ENCODE measurements around the gene CFAP97D2. TPM values are rescaled to one million over a fixed set of nuclear protein-coding genes. Genes with fewer than 3 reads are reported as not detected.
A peak's percentile ranks its signal among the peaks of the same experiment; 100 is the strongest.

CFAP97D2 gene
- total and polyA plus RNA-seq, 2 donors (not counting 3 experiments of a cell fraction or from before 2014, with no cell fraction given) = not detected

GRCh38 chr13:114226699-114227323 is 47.8 kb downstream of the CFAP97D2 start:
- POLR2A ChIA-PET = no interaction called here
- BruUV-seq (replicated peaks) = no TSS peak
- CTCF ChIA-PET = interaction anchor here (0.6 to 1.8 kb wide), 16 partner anchors 14 to 502 kb away, joined by 3 to 19 read pairs (median 4); no protein-coding TSS in a partner anchor

More at GRCh38 chr13:114226699-114227323, 47.8 kb downstream of the CFAP97D2 start:
- TF ChIP-seq POLR2A (IDR thresholded peaks at IDR 0.05; ENCODE audit: low read depth, low read length) (no peak), CTCF (IDR thresholded peaks at IDR 0.05; ENCODE audit: extremely low read depth in 1 of 2, insufficient read depth in 1 of 2, low read depth in 1 of 2, low read length in 2 of 2) (peak; percentile 83 to 93)
- H3K79me2 ChIP-seq (ENCODE audit: control insufficient read depth, insufficient read depth, low read length) = no peaks in the 10 kb centered on the region
- no peak overlapping the region for H2AFZ ChIP-seq (ENCODE audit: low read depth, low read length)
- no peaks in the 10 kb centered on the region for H3K36me3 ChIP-seq (ENCODE audit: control insufficient read depth in 2 of 2, extremely low read depth in 1 of 2, insufficient read depth in 2 of 2, low read length in 2 of 2)
- H3K4me3 ChIP-seq (replicated peaks in 1 of 3; ENCODE audit: insufficient read depth in 1 of 3, low read depth in 1 of 3, low read length in 3 of 3) = no peak overlapping the region
- dilution Hi-C loops (cut with MboI; ENCODE audit: extremely low pct_ligation_motif_present, low sequenced_read_pairs) = no loop called here
- H3K9me3 ChIP-seq (replicated peaks; ENCODE audit: control insufficient read depth, insufficient read depth, low read length) = no peaks in the 10 kb centered on the region
- H3K4me2 ChIP-seq (ENCODE audit: insufficient read depth, low read length) = no peak overlapping the region
- peaks cover 10% of the 10 kb centered on the region for H3K4me1 ChIP-seq (ENCODE audit: control insufficient read depth, extremely low read depth, insufficient read depth, low read length)
- peaks cover 29% of the 10 kb centered on the region in 2 experiments for H3K27me3 ChIP-seq (ENCODE audit: control insufficient read depth in 2 of 2, insufficient read depth in 2 of 2, low read length in 2 of 2)
- FAIRE-seq = peak; percentile 91
- no peak overlapping the region for H3K9ac ChIP-seq (replicated peaks; ENCODE audit: extremely low read depth, insufficient read depth, low read length)
- H3K27ac ChIP-seq (ENCODE audit: insufficient read depth, low read depth, low read length) = no peak overlapping the region
- H4K20me1 ChIP-seq (replicated peaks; ENCODE audit: control insufficient read depth, extremely low read depth, insufficient read depth, low read length) = no peaks in the 10 kb centered on the region
- intact Hi-C loops (cut with micrococcal nuclease) = loop anchor here (1.0 to 5.0 kb wide), 7 partner anchors 96 to 410 kb away; no protein-coding TSS in a partner anchor
- DNase-seq (ENCODE audit: low read depth, low spot score) = peak; percentile 80
- no peaks in the 10 kb centered on the region for H3K9me1 ChIP-seq (replicated peaks; ENCODE audit: control insufficient read depth, extremely low read depth, insufficient read depth, low read length)

All from endothelial cell of umbilical vein (primary cell).